ENCODE data around the gene LRRC59. TPM values are rescaled to one million over a fixed set of nuclear protein-coding genes. Genes with fewer than 3 reads are reported as not detected.

Gene LRRC59
- total RNA-seq, 1 donor from 2014 or later, result 73.9 TPM

- no peak for DNase-seq
- no peak for TF ChIP-seq CTCF (IDR thresholded peaks at IDR 0.05; ENCODE audit: partially characterized antibody, unreplicated experiment)
- H3K4me1 Mint-ChIP-seq (ENCODE audit: low read depth, unreplicated experiment), result no peaks in the 10 kb centered on the region
- H3K4me3 Mint-ChIP-seq (ENCODE audit: unreplicated experiment), result no peak overlapping the region
- H3K9me3 Mint-ChIP-seq (ENCODE audit: unreplicated experiment), result peaks cover 1% of the 10 kb centered on the region
- H3K27me3 Mint-ChIP-seq (ENCODE audit: unreplicated experiment), result peaks cover 4% of the 10 kb centered on the region
- no peak overlapping the region for H3K27ac Mint-ChIP-seq (ENCODE audit: unreplicated experiment)
- peaks cover 4% of the 10 kb centered on the region for H3K36me3 Mint-ChIP-seq (ENCODE audit: unreplicated experiment)
Measured at GRCh38 chr17:50379351-50380132, 17.8 kb downstream of the LRRC59 start.

GRCh38 chr17:50375858-50376538, 21.3 kb downstream of the LRRC59 start:
- DNase-seq, result no peak
- Mint-ChIP-seq H3K4me3 (ENCODE audit: unreplicated experiment) (no peak overlapping the region), H3K27me3 (ENCODE audit: unreplicated experiment) (peaks cover 9% of the 10 kb centered on the region), H3K9me3 (ENCODE audit: unreplicated experiment) (peaks cover 10% of the 10 kb centered on the region), H3K36me3 (ENCODE audit: unreplicated experiment) (no peaks in the 10 kb centered on the region), H3K27ac (ENCODE audit: unreplicated experiment) (no peak overlapping the region), H3K4me1 (ENCODE audit: low read depth, unreplicated experiment) (peaks cover 12% of the 10 kb centered on the region)
- no peak for TF ChIP-seq CTCF (IDR thresholded peaks at IDR 0.05; ENCODE audit: partially characterized antibody, unreplicated experiment)

GRCh38 chr17:50373705-50374104, 23.6 kb downstream of the LRRC59 start:
- peaks cover 12% of the 10 kb centered on the region for H3K4me1 Mint-ChIP-seq (ENCODE audit: low read depth, unreplicated experiment)
- no peaks in the 10 kb centered on the region for H3K36me3 Mint-ChIP-seq (ENCODE audit: unreplicated experiment)
- no peak overlapping the region for H3K27ac Mint-ChIP-seq (ENCODE audit: unreplicated experiment)
- H3K4me3 Mint-ChIP-seq (ENCODE audit: unreplicated experiment), result peak overlapping the region; percentile 100
- TF ChIP-seq CTCF (IDR thresholded peaks at IDR 0.05; ENCODE audit: partially characterized antibody, unreplicated experiment), result no peak
- H3K9me3 Mint-ChIP-seq (ENCODE audit: unreplicated experiment), result peaks cover 10% of the 10 kb centered on the region
- peaks cover 7% of the 10 kb centered on the region for H3K27me3 Mint-ChIP-seq (ENCODE audit: unreplicated experiment)
- DNase-seq, result no peak

- Mint-ChIP-seq H3K27me3 (ENCODE audit: unreplicated experiment) (peaks cover 5% of the 10 kb centered on the region), H3K36me3 (ENCODE audit: unreplicated experiment) (no peaks in the 10 kb centered on the region), H3K9me3 (ENCODE audit: unreplicated experiment) (peaks cover 8% of the 10 kb centered on the region), H3K4me1 (ENCODE audit: low read depth, unreplicated experiment) (peaks cover 12% of the 10 kb centered on the region), H3K4me3 (ENCODE audit: unreplicated experiment) (peak within 1 kb of the TSS; percentile 100), H3K27ac (ENCODE audit: unreplicated experiment) (peak within 1 kb of the TSS; percentile 99)
- peak; percentile 76 for DNase-seq
- no peak for TF ChIP-seq CTCF (IDR thresholded peaks at IDR 0.05; ENCODE audit: partially characterized antibody, unreplicated experiment)
Measured at GRCh38 chr17:50372758-50373556, 24.4 kb downstream of the LRRC59 start, which contains the start of the genes EME1 and MRPL27. Gene EME1, plus strand, starts transcription at chr17:50373229. Its CDS starts 1,980 bp downstream, at chr17:50375209. Gene MRPL27, minus strand, starts transcription at chr17:50373184. Its CDS starts 14 bp downstream, at chr17:50373170.
